GM04503 (cell line): Measurements from ENCODE around the gene SNORC.

Experiments used
- DNase-seq: peaks from one replicate; pipeline ENCODE4 v3.0.0-alpha.2; 2012; ENCODE audit warnings: low read depth

The SNORC gene

GRCh38 chr2:232926431-232926939 is 56.4 kb downstream of the SNORC start:
- DNase-seq, result no peak

GRCh38 chr2:232927032-232927792 is 57.1 kb downstream of the SNORC start:
- DNase-seq, result no peak

DNA sequence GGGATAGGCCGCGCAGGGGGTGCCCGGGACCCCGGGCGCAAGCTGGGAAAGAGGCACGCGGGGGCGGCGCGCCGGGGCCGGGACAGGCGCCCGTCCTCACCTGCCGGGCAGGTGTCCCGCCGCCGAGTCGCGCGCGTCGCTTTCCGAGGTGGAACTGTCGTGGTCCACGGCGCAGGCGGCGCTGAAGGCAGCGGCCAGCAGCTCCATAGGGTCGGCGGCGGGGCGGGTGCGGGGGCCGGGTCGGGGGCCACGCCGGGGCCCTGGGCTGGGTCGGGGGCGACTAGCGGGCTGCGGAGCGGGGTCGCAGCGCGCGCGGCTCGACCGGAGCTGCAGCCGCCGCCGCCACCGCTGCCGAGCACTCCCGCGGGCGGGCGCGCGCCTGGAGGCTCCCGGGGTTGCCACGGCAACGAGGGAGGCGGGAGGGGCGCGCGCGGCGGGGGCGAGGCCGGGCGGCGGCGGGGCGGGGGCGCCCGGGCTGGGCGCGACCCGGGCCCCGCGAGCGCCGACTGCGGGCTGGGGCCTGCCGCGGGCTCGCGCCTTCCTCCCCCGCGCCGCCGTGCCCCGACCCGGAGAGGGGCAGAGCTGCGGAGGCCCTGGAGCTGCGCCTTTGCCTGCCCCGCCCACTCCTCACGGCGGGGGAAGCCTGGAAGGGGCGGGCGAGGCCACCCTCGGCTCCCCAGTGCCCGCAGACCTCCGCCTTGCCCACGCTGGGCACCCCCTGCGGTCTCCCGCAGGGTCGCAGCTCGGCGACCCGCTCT is 57.9 kb downstream of the SNORC start:
- no peak for DNase-seq
